Skeletal muscle satellite cell (primary cell): ENCODE data around the gene RASGRP4.
"Not testable (repeated sequence)": the region's sequence is repeated elsewhere in the genome, so short reads cannot be mapped to it uniquely, and the experiment has no call there.

Source experiments
- H3K27me3 ChIP-seq: 2 replicates; pipeline ENCODE4 v1.7.0; 2013; ENCODE audit warnings: low read length; ENCODE audit not compliant: control insufficient read depth, insufficient read depth
- H3K36me3 ChIP-seq: 2 replicates; pipeline ENCODE4 v1.7.0; 2013; ENCODE audit warnings: mild to moderate bottlenecking, control low read depth, low read length; ENCODE audit not compliant: insufficient read depth
- H3K4me1 ChIP-seq: 2 replicates; pipeline ENCODE4 v1.7.0; 2013; ENCODE audit warnings: low read length; ENCODE audit not compliant: control insufficient read depth, insufficient read depth
- H3K4me2 ChIP-seq: 2 replicates; pipeline ENCODE4 v1.7.0; 2013; ENCODE audit warnings: mild to moderate bottlenecking, low read length
- H3K4me3 ChIP-seq: 2 replicates; pipeline ENCODE4 v1.7.0; 2013; ENCODE audit warnings: low read length
- H3K9ac ChIP-seq: 2 replicates; pipeline ENCODE4 v1.7.0; 2013; ENCODE audit warnings: mild to moderate bottlenecking, low read depth, low read length, moderate library complexity
- H3K9me3 ChIP-seq: replicated peaks from 2 replicates; pipeline ENCODE4 v1.7.0; 2013; ENCODE audit warnings: mild to moderate bottlenecking, control low read depth, low read length

RASGRP4 gene

GRCh38 chr19:38429055-38429810, 3.2 kb upstream of the RASGRP4 start:
- H3K9ac ChIP-seq: no peak overlapping the region
- H3K4me2 ChIP-seq: no peak overlapping the region
- H3K27me3 ChIP-seq: peaks cover 21% of the 10 kb centered on the region
- no peaks in the 10 kb centered on the region for H3K36me3 ChIP-seq
- no peaks in the 10 kb centered on the region for H3K4me1 ChIP-seq
- no peak overlapping the region for H3K4me3 ChIP-seq
- H3K9me3 ChIP-seq: no peaks in the 10 kb centered on the region

- H3K4me2 ChIP-seq, H3K9me3 ChIP-seq, H3K4me3 ChIP-seq, H3K36me3 ChIP-seq, H3K4me1 ChIP-seq, H3K9ac ChIP-seq: not testable (repeated sequence)
- H3K27me3 ChIP-seq: peaks cover 19% of the 10 kb centered on the region
Observed at GRCh38 chr19:38427035-38427677, 1.1 kb upstream of the RASGRP4 start.

- H3K4me1 ChIP-seq: no peaks in the 10 kb centered on the region
- H3K4me3 ChIP-seq: no peak overlapping the region
- no peak overlapping the region for H3K9ac ChIP-seq
Observed at GRCh38 chr19:38425222-38425809, 703 bp downstream of the RASGRP4 start.

GRCh38 chr19:38424272-38424671, 1.7 kb downstream of the RASGRP4 start:
- Histone ChIP-seq H3K36me3 (no peaks in the 10 kb centered on the region), H3K4me3 (no peak overlapping the region), H3K4me2 (no peak overlapping the region), H3K4me1 (no peaks in the 10 kb centered on the region), H3K9me3 (no peaks in the 10 kb centered on the region), H3K27me3 (peaks cover 10% of the 10 kb centered on the region), H3K9ac (no peak overlapping the region)

More at GRCh38 chr19:38425222-38425809, 703 bp downstream of the RASGRP4 start:
- no peaks in the 10 kb centered on the region for H3K9me3 ChIP-seq
- peaks cover 13% of the 10 kb centered on the region for H3K27me3 ChIP-seq
- H3K4me2 ChIP-seq: no peak overlapping the region
- no peaks in the 10 kb centered on the region for H3K36me3 ChIP-seq

- peaks cover 10% of the 10 kb centered on the region for H3K27me3 ChIP-seq
- no peak overlapping the region for H3K4me2 ChIP-seq
- no peaks in the 10 kb centered on the region for H3K9me3 ChIP-seq
- H3K36me3 ChIP-seq: no peaks in the 10 kb centered on the region
- no peak overlapping the region for H3K4me3 ChIP-seq
- no peaks in the 10 kb centered on the region for H3K4me1 ChIP-seq
- no peak overlapping the region for H3K9ac ChIP-seq
Observed at GRCh38 chr19:38422438-38422837, 3.6 kb downstream of the RASGRP4 start.

- H3K4me3 ChIP-seq: no peak overlapping the region
- H3K4me2 ChIP-seq: no peak overlapping the region
- H3K4me1 ChIP-seq: no peaks in the 10 kb centered on the region
- H3K9me3 ChIP-seq: no peaks in the 10 kb centered on the region
- H3K27me3 ChIP-seq: peaks cover 14% of the 10 kb centered on the region
- no peak overlapping the region for H3K9ac ChIP-seq
- H3K36me3 ChIP-seq: no peaks in the 10 kb centered on the region
Observed at GRCh38 chr19:38421856-38422255, 4.2 kb downstream of the RASGRP4 start.

GRCh38 chr19:38420935-38421334, 5.1 kb downstream of the RASGRP4 start:
- Histone ChIP-seq H3K4me3 (no peak overlapping the region), H3K4me1 (no peaks in the 10 kb centered on the region), H3K9me3 (no peaks in the 10 kb centered on the region), H3K27me3 (peaks cover 18% of the 10 kb centered on the region), H3K9ac (no peak overlapping the region), H3K4me2 (no peak overlapping the region), H3K36me3 (no peaks in the 10 kb centered on the region)

- H3K9me3 ChIP-seq: no peaks in the 10 kb centered on the region
- no peak overlapping the region for H3K9ac ChIP-seq
- H3K4me2 ChIP-seq: peak overlapping the region; percentile 44
- H3K4me1 ChIP-seq: no peaks in the 10 kb centered on the region
- no peak overlapping the region for H3K4me3 ChIP-seq
- H3K36me3 ChIP-seq: no peaks in the 10 kb centered on the region
- peaks cover 16% of the 10 kb centered on the region for H3K27me3 ChIP-seq
Observed at GRCh38 chr19:38417544-38418506, 8.2 kb downstream of the RASGRP4 start.

GRCh38 chr19:38417146-38417543, 8.9 kb downstream of the RASGRP4 start:
- H3K9ac ChIP-seq: no peak overlapping the region
- H3K36me3 ChIP-seq: no peaks in the 10 kb centered on the region
- H3K4me3 ChIP-seq: no peak overlapping the region

GRCh38 chr19:38413416-38413815, 12.6 kb downstream of the RASGRP4 start:
- H3K9me3 ChIP-seq: no peaks in the 10 kb centered on the region
- peaks cover 11% of the 10 kb centered on the region for H3K27me3 ChIP-seq
- no peak overlapping the region for H3K4me3 ChIP-seq
- no peak overlapping the region for H3K9ac ChIP-seq
- no peaks in the 10 kb centered on the region for H3K36me3 ChIP-seq
- no peaks in the 10 kb centered on the region for H3K4me1 ChIP-seq
- H3K4me2 ChIP-seq: no peak overlapping the region

More at GRCh38 chr19:38417146-38417543, 8.9 kb downstream of the RASGRP4 start:
- Histone ChIP-seq H3K27me3 (peaks cover 14% of the 10 kb centered on the region), H3K9me3 (no peaks in the 10 kb centered on the region), H3K4me1 (no peaks in the 10 kb centered on the region), H3K4me2 (no peak overlapping the region)

- Histone ChIP-seq H3K36me3 (no peaks in the 10 kb centered on the region), H3K27me3 (peaks cover 11% of the 10 kb centered on the region), H3K9me3 (no peaks in the 10 kb centered on the region), H3K4me3 (no peak overlapping the region), H3K4me2 (no peak overlapping the region), H3K4me1 (no peaks in the 10 kb centered on the region), H3K9ac (no peak overlapping the region)
Observed at GRCh38 chr19:38412961-38413360, 13.1 kb downstream of the RASGRP4 start.
